Left lung (tissue), 10 donors: ENCODE data around the gene ST6GALNAC3. TPM values are rescaled to one million over a fixed set of nuclear protein-coding genes. Genes with fewer than 3 reads are reported as not detected.
"Not testable (repeated sequence)": the region's sequence is repeated elsewhere in the genome, so short reads cannot be mapped to it uniquely, and the experiment has no call there.

Experiments used
- ATAC-seq: fragments of 200-7000 bp; cut with Tn5 transposase; one replicate; pipeline ENCODE4 v1.9.1; 2020; ENCODE audit warnings: moderate library complexity
- DNase-seq, 4 donors: peaks; one replicate each; pipeline ENCODE4 v3.0.0-alpha.2; 2013 to 2020
- H3K27ac ChIP-seq, 2 donors: fragments of 200-600 bp; sonication (generic) in 1 of 2; one replicate each; pipeline versions ENCODE4 v1.5.0 to v1.8.0; 2020 to 2021
- H3K27me3 ChIP-seq, 2 donors: fragments of 200-600 bp; sonication (generic) in 1 of 2; one replicate each; pipeline versions ENCODE4 v1.5.0 to v1.8.0; 2020 to 2021
- H3K36me3 ChIP-seq, 2 donors: fragments of 200-600 bp; sonication (generic) in 1 of 2; one replicate each; pipeline versions ENCODE4 v1.5.0 to v1.8.0; 2020 to 2021
- H3K4me1 ChIP-seq, 2 donors: fragments of 200-600 bp; one replicate each; pipeline ENCODE4 v1.8.0; 2021
- H3K4me3 ChIP-seq, 2 donors: fragments of 200-600 bp; sonication (generic) in 1 of 2; one replicate each; pipeline versions ENCODE4 v1.5.0 to v1.8.0; 2020 to 2021; ENCODE audit warnings: mild to moderate bottlenecking in 1 of 2
- H3K9me3 ChIP-seq, 2 donors: fragments of 200-600 bp; sonication (generic) in 1 of 2; one replicate each; pipeline versions ENCODE4 v1.5.0 to v1.8.0; 2020 to 2021
- CTCF ChIP-seq, 2 donors: fragments of 200-600 bp; sonication (generic) in 1 of 2; IDR thresholded peaks; one replicate each; pipeline versions ENCODE4 v1.5.0 to v1.8.0; 2021; ENCODE audit warnings: antibody characterized with exemption in 2 of 2
- intact Hi-C, 2 donors: fragments of 100-400 bp; cut with DNase I; formaldehyde crosslinking; loops; one replicate each; pipeline versions ENCODE4 v1.11.2 to v1.14.2; 2022
- polyA plus RNA-seq, 6 donors: library from polyadenylated mRNA; unstranded; fragments of 120-200 nt; gene quantifications; one replicate each; pipeline ENCODE4 v1.2.1, GENCODE V29; 2013; ENCODE audit not compliant: insufficient read length in 6 of 6
- total RNA-seq, 2 donors: library from RNA; stranded (reverse); fragmentation: NEBNext Ultra II Directional; extraction: Animal tissue kit (Norgen Biotek cat#: 25700); gene quantifications; one replicate each; pipeline ENCODE4 v1.2.1, GENCODE V29; 2021
- donor health status: DM: no; HTN: yes; CAD: no.
- donor health status: DM: no; HTN: no; CAD: no.

ST6GALNAC3 gene
- total and polyA plus RNA-seq, 8 donors: 3.4 to 37.7 (median 30.1) TPM

- Histone ChIP-seq H3K9me3 (no peaks in the 10 kb centered on the region), H3K36me3 (no peaks in the 10 kb centered on the region), H3K4me1 (no peaks in the 10 kb centered on the region), H3K27me3 (no peaks in the 10 kb centered on the region), H3K27ac (no peak overlapping the region), H3K4me3 (no peak overlapping the region)
- intact Hi-C loops: no loop called here
- DNase-seq (no peak), ATAC-seq (no peak)
- TF ChIP-seq CTCF (IDR thresholded peaks at IDR 0.05): no peak
Observed at GRCh38 chr1:76639181-76639580, 564.6 kb downstream of the ST6GALNAC3 start.

- no peaks in the 10 kb centered on the region for H3K9me3 ChIP-seq
Observed at GRCh38 chr1:76640092-76640491, 565.5 kb downstream of the ST6GALNAC3 start.

GRCh38 chr1:76640723-76641122 lies 566.2 kb downstream of the ST6GALNAC3 start:
- TF ChIP-seq CTCF (IDR thresholded peaks at IDR 0.05): no peak
- no peaks in the 10 kb centered on the region for H3K36me3 ChIP-seq
- no peaks in the 10 kb centered on the region for H3K9me3 ChIP-seq
- no peaks in the 10 kb centered on the region for H3K4me1 ChIP-seq
- no peak overlapping the region for H3K4me3 ChIP-seq
- H3K27ac ChIP-seq: no peak overlapping the region
- intact Hi-C loops: no loop called here
- ATAC-seq: no peak
- DNase-seq: no peak
- H3K27me3 ChIP-seq: no peaks in the 10 kb centered on the region

More at GRCh38 chr1:76640092-76640491, 565.5 kb downstream of the ST6GALNAC3 start:
- Histone ChIP-seq H3K36me3 (no peaks in the 10 kb centered on the region), H3K4me3 (no peak overlapping the region), H3K4me1 (no peaks in the 10 kb centered on the region), H3K27ac (no peak overlapping the region), H3K27me3 (no peaks in the 10 kb centered on the region)
- no peak for DNase-seq
- no peak for TF ChIP-seq CTCF (IDR thresholded peaks at IDR 0.05)
- no peak for ATAC-seq
- intact Hi-C loops: no loop called here

GRCh38 chr1:76644139-76644538 lies 569.6 kb downstream of the ST6GALNAC3 start:
- no peak for DNase-seq
- H3K9me3 ChIP-seq: peaks cover 0 to 7% of the 10 kb centered on the region in 2 donors
- intact Hi-C loops: no loop called here

GRCh38 chr1:76652860-76653259 lies 578.3 kb downstream of the ST6GALNAC3 start:
- H3K4me3 ChIP-seq, H3K27me3 ChIP-seq, H3K27ac ChIP-seq, intact Hi-C loops, ATAC-seq, H3K36me3 ChIP-seq, DNase-seq, H3K4me1 ChIP-seq: not testable (repeated sequence)
- H3K9me3 ChIP-seq: peaks cover 0 to 36% of the 10 kb centered on the region in 2 donors

More at GRCh38 chr1:76644139-76644538, 569.6 kb downstream of the ST6GALNAC3 start:
- Histone ChIP-seq H3K4me1 (no peaks in the 10 kb centered on the region), H3K36me3 (no peaks in the 10 kb centered on the region), H3K4me3 (no peak overlapping the region), H3K27ac (no peak overlapping the region), H3K27me3 (no peaks in the 10 kb centered on the region)
- no peak for ATAC-seq
- no peak for TF ChIP-seq CTCF (IDR thresholded peaks at IDR 0.05)

- intact Hi-C loops: no loop called here
- DNase-seq (no peak), ATAC-seq (no peak)
- Histone ChIP-seq H3K4me1 (no peaks in the 10 kb centered on the region), H3K27me3 (no peaks in the 10 kb centered on the region), H3K4me3 (no peak overlapping the region), H3K36me3 (no peaks in the 10 kb centered on the region), H3K9me3 (peaks cover 0 to 14% of the 10 kb centered on the region in 2 donors), H3K27ac (no peak overlapping the region)
- no peak for TF ChIP-seq CTCF (IDR thresholded peaks at IDR 0.05)
Observed at GRCh38 chr1:76657623-76658022, 583.1 kb downstream of the ST6GALNAC3 start.
